BJ (cell line): ENCODE measurements around the gene STXBP4. TPM values are rescaled to one million over a fixed set of nuclear protein-coding genes. Genes with fewer than 3 reads are reported as not detected.

Experiments used
- CTCF ChIA-PET: fragments of 350-600 bp; formaldehyde crosslinking; extraction: SDS; loops from one replicate; lab custom pipeline; 2021; ENCODE audit warnings: antibody characterized with exemption, inconsistent platforms; lab: Yijun Ruan, JAX
- POLR2A ChIA-PET: fragments of 300-600 bp; sonication (Branson Sonifier 250); formaldehyde crosslinking; extraction: SDS; loops from one replicate; lab custom pipeline; 2021; ENCODE audit warnings: antibody characterized with exemption; lab: Charles Lee
- DNase-seq: peaks from one replicate; pipeline ENCODE4 v3.0.0-alpha.2; 2011; ENCODE audit warnings: low read depth
- H3K27me3 ChIP-seq: 2 replicates; pipeline ENCODE4 v1.6.0; 2011; ENCODE audit warnings: low read length; ENCODE audit not compliant: control insufficient read depth, insufficient read depth
- H3K36me3 ChIP-seq: 2 replicates; pipeline ENCODE4 v1.5.1; 2011; ENCODE audit warnings: low read length; ENCODE audit not compliant: control insufficient read depth, insufficient read depth
- H3K4me3 ChIP-seq: 2 replicates; pipeline ENCODE4 v1.5.1; 2011; ENCODE audit warnings: low read depth, mild to moderate bottlenecking, control low read depth, low read length
- polyA plus RNA-seq: library from polyadenylated mRNA; depleted of rRNA; stranded (reverse); fragments of >200 nt; gene quantifications from 2 replicates; pipeline ENCODE4 v1.2.3, GENCODE V29; 2011
- TF ChIP-seq, protein P1 (sequence below): IDR thresholded peaks from 2 replicates; pipeline ENCODE4 v1.5.1; 2011; ENCODE audit warnings: low read depth, mild to moderate bottlenecking, control low read depth, inconsistent platforms, low read length, moderate library complexity; ENCODE audit not compliant: insufficient read depth

STXBP4 gene
- polyA plus RNA-seq, 1 experiment: 1.8 TPM

DNA sequence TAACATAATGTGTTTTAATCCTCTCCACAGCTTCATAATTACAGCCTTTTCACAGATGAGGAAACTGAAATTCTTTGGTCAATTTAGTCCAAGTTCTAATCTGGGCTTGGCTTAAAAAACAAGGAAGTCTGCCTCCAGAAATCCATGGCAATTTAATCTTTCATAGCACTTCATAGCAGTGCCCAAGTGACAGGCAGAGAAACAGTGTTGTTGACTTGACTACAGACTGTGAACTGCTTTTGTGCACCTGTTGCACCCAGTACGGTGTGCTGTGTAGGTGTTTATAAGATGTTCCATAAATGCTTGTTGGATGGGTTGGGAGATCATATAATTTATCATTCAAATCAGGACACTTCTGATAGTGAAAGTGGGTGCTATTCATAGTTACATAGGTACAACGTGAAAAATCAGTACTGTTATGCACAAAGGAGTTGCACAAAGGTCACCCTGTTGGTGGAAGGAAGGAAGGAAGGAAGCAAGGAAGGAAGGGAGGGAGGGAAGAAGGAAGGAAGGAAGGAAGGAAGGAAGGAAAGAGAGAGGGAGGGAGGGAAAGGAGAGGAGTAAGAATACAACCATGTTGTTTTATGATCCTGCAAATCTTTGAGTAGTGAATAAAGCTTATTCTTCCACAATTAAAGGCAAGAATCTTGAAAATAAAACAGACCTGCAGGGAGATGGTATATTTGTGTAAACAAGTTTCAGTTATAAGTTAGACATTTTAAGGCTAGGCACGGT is 239.7 kb downstream of the STXBP4 start:
- POLR2A ChIA-PET: no interaction called here
- no peaks in the 10 kb centered on the region for H3K27me3 ChIP-seq
- CTCF ChIA-PET: no interaction called here
- TF ChIP-seq, protein P1, sequence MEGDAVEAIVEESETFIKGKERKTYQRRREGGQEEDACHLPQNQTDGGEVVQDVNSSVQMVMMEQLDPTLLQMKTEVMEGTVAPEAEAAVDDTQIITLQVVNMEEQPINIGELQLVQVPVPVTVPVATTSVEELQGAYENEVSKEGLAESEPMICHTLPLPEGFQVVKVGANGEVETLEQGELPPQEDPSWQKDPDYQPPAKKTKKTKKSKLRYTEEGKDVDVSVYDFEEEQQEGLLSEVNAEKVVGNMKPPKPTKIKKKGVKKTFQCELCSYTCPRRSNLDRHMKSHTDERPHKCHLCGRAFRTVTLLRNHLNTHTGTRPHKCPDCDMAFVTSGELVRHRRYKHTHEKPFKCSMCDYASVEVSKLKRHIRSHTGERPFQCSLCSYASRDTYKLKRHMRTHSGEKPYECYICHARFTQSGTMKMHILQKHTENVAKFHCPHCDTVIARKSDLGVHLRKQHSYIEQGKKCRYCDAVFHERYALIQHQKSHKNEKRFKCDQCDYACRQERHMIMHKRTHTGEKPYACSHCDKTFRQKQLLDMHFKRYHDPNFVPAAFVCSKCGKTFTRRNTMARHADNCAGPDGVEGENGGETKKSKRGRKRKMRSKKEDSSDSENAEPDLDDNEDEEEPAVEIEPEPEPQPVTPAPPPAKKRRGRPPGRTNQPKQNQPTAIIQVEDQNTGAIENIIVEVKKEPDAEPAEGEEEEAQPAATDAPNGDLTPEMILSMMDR: no peak
- H3K4me3 ChIP-seq: no peak overlapping the region
- no peak for DNase-seq
- no peaks in the 10 kb centered on the region for H3K36me3 ChIP-seq

DNA sequence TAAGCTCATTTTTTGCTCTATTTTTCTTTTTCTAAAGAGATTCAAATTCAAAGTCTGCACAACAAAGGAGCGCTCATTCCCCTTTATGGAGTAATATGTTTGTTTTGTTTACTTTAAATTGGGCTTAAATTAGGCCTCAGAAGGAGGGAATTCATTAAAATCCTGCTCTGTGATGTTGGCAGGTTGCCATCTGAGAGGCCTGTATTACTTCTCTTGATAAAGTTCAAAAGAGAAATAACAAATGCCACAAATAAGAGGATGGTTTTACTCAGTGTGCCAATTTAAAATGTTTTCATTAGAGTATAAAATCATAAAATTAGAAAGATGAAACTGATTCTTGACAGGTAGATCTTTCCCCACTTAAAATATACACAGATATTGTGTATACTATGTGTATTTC is 241.7 kb downstream of the STXBP4 start:
- CTCF ChIA-PET: no interaction called here

DNA sequence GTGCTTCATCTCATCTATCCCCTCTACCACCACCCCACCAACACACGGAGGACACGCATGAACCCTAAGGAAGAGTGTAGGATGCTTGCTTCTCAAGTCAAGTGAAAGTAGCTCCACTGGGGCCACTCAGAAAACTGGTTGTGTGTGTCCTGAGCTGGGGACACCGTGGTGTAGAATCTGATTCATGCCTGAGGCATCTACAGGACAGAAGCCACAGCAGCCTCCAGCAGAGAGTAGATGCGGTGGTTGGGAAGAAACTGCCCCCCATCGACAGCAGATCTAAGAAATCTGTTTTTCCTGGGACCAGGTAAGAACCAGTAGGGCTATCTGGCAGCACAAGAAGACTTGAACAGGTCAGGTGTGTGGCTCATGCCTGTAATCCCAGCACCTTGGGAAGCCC is 244.3 kb downstream of the STXBP4 start:
- Histone ChIP-seq H3K27me3 (no peaks in the 10 kb centered on the region), H3K36me3 (no peaks in the 10 kb centered on the region), H3K4me3 (no peak overlapping the region)
- TF ChIP-seq, protein P1: no peak
- no peak for DNase-seq
- CTCF ChIA-PET: no interaction called here
- POLR2A ChIA-PET: no interaction called here

More for the DNA sequence above, 241.7 kb downstream of the STXBP4 start:
- Histone ChIP-seq H3K36me3 (no peaks in the 10 kb centered on the region), H3K4me3 (no peak overlapping the region), H3K27me3 (no peaks in the 10 kb centered on the region)
- TF ChIP-seq, protein P1: no peak
- POLR2A ChIA-PET: no interaction called here
- DNase-seq: no peak

- ChIA-PET CTCF (no interaction called here), POLR2A (no interaction called here)
- no peak overlapping the region for H3K4me3 ChIP-seq
- H3K27me3 ChIP-seq: no peaks in the 10 kb centered on the region
- TF ChIP-seq, protein P1: no peak
- no peak for DNase-seq
- H3K36me3 ChIP-seq: no peaks in the 10 kb centered on the region
Measured at GRCh38 chr17:55215711-55216110, 247.1 kb downstream of the STXBP4 start.

DNA sequence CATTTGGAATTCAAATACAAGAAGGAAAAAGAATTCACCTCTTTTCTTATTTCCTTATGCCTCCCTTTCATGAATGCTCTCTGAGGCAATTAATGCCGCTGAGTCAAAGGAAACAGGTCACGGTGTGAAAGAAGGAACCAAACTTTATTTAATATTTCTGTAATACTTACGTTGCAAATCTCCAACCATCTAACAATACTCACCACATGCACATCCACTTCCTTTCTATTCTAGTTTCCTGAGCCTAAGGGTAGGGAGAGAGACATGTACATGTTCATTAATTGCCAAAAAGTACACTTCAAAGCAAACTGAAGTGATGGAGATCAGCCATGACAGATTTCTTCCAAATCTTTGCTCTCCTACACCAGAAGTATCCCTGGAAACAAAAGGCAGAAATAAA is 248.3 kb downstream of the STXBP4 start:
- ChIA-PET POLR2A (no interaction called here), CTCF (no interaction called here)
- H3K4me3 ChIP-seq: no peak overlapping the region
- no peak for DNase-seq
- TF ChIP-seq, protein P1: no peak
- H3K36me3 ChIP-seq: no peaks in the 10 kb centered on the region
- H3K27me3 ChIP-seq: no peaks in the 10 kb centered on the region
